B cell (primary cell): Measurements from ENCODE around the gene MEIOB. TPM values are rescaled to one million over a fixed set of nuclear protein-coding genes. Genes with fewer than 3 reads are reported as not detected.

ENCODE experiments used
- ATAC-seq: fragments of 200-7000 bp; cut with Tn5 transposase; one replicate; pipeline ENCODE4 v1.10.0; 2021; ENCODE audit warnings: low read depth, mild to moderate bottlenecking, moderate number of reproducible peaks, moderate library complexity
- CTCF ChIA-PET: fragments of 350-600 bp; sonication (Branson Sonifier 250); formaldehyde crosslinking; loops from one replicate; lab custom pipeline; 2021; ENCODE audit warnings: antibody characterized with exemption, inconsistent platforms; lab: Charles Lee
- POLR2A ChIA-PET: fragments of 350-600 bp; sonication (Branson Sonifier 250); formaldehyde crosslinking; loops from one replicate; lab custom pipeline; 2021; ENCODE audit warnings: antibody characterized with exemption; lab: Charles Lee
- DNase-seq: peaks from one replicate; pipeline ENCODE4 v3.0.0; 2013
- H2AFZ ChIP-seq: 2 replicates; pipeline ENCODE4 v1.6.1; 2012; ENCODE audit warnings: mild to moderate bottlenecking, low read depth, low read length; ENCODE audit not compliant: insufficient read depth, poor library complexity, severe bottlenecking
- H3K27ac ChIP-seq, 2 donors: 1 replicate in 1 of 2; 2 replicates in 1 of 2; pipeline ENCODE4 v1.5.1; 2012 to 2013; ENCODE audit warnings: low read length in 2 of 2, mild to moderate bottlenecking in 2 of 2, moderate library complexity in 1 of 2
- H3K27me3 ChIP-seq, 4 experiments: fragments of 200-600 bp in 1 of 4; sonication (generic) in 1 of 4; replicated peaks in 1 of 4; 1 replicate in 2 of 4; 2 replicates in 2 of 4; pipeline versions ENCODE4 v1.6.1 to v1.7.0; 2013 to 2016; ENCODE audit warnings: low read length in 3 of 4, mild to moderate bottlenecking in 2 of 4, mixed read lengths in 1 of 4, moderate library complexity in 1 of 4; ENCODE audit not compliant: insufficient read depth in 4 of 4, control insufficient read depth in 3 of 4; ENCODE audit errors: control extremely low read depth in 1 of 4
- H3K36me3 ChIP-seq, 2 experiments: replicated peaks in 1 of 2; 1 replicate in 1 of 2; 2 replicates in 1 of 2; pipeline versions ENCODE4 v1.6.1 to v1.7.1; 2013; ENCODE audit warnings: low read length in 1 of 2; ENCODE audit not compliant: insufficient read depth in 2 of 2, control insufficient read depth in 1 of 2; ENCODE audit errors: control extremely low read depth in 1 of 2, extremely low read depth in 1 of 2
- H3K4me1 ChIP-seq, 2 donors: fragments of 200-600 bp in 1 of 2; sonication (generic) in 1 of 2; 1 replicate in 1 of 2; 2 replicates in 1 of 2; pipeline versions ENCODE4 v1.5.1 to v1.6.1; 2013 to 2017; ENCODE audit warnings: low read length in 2 of 2; ENCODE audit not compliant: control insufficient read depth in 2 of 2, insufficient read depth in 2 of 2
- H3K4me2 ChIP-seq: replicated peaks from 2 replicates; pipeline ENCODE3; 2012; ENCODE audit warnings: mild to moderate bottlenecking, low read depth, low read length; ENCODE audit not compliant: poor library complexity, severe bottlenecking
- H3K4me3 ChIP-seq, 5 experiments: fragments of 200-600 bp in 1 of 5; sonication (generic) in 1 of 5; 1 replicate in 3 of 5; 2 replicates in 2 of 5; pipeline versions ENCODE4 v1.5.1 to v1.7.0; 2011 to 2016; ENCODE audit warnings: low read length in 4 of 5, mild to moderate bottlenecking in 4 of 5, low read depth in 2 of 5, control low read depth in 1 of 5, moderate library complexity in 1 of 5; ENCODE audit not compliant: insufficient read depth in 1 of 5; ENCODE audit errors: control extremely low read depth in 1 of 5, extremely low read depth in 1 of 5
- H3K79me2 ChIP-seq: fragments of 200-600 bp; sonication (generic); one replicate; pipeline ENCODE4 v1.6.0; 2016; ENCODE audit warnings: low read length; ENCODE audit not compliant: control insufficient read depth, insufficient read depth
- H3K9ac ChIP-seq: fragments of 200-600 bp; sonication (generic); 2 replicates; pipeline ENCODE4 v1.6.1; 2017; ENCODE audit warnings: mild to moderate bottlenecking, low read length, moderate library complexity
- H3K9me3 ChIP-seq, 3 donors: one replicate each; pipeline versions ENCODE4 v1.6.1 to v1.7.1; 2013; ENCODE audit warnings: low read length in 2 of 3; ENCODE audit not compliant: control insufficient read depth in 2 of 3, insufficient read depth in 1 of 3; ENCODE audit errors: control extremely low read depth in 1 of 3
- H4K20me1 ChIP-seq: 2 replicates; pipeline ENCODE4 v1.6.0; 2012; ENCODE audit warnings: mild to moderate bottlenecking, low read length; ENCODE audit not compliant: insufficient read depth, control insufficient read depth, poor library complexity, severe bottlenecking
- H3K27ac Mint-ChIP-seq: one replicate; pipeline ENCODE4 v1.8.0; 2021; ENCODE audit warnings: mixed read lengths
- H3K27me3 Mint-ChIP-seq: one replicate; pipeline ENCODE4 v1.8.0; 2021; ENCODE audit warnings: mixed read lengths
- H3K4me1 Mint-ChIP-seq: one replicate; pipeline ENCODE4 v1.8.0; 2021; ENCODE audit warnings: mixed read lengths
- H3K4me3 Mint-ChIP-seq: one replicate; pipeline ENCODE4 v1.8.0; 2021; ENCODE audit warnings: mixed read lengths
- H3K9me3 Mint-ChIP-seq: one replicate; pipeline ENCODE4 v1.8.0; 2022; ENCODE audit warnings: mixed read lengths; ENCODE audit not compliant: insufficient read depth
- CTCF ChIP-seq: fragments of 200-600 bp; IDR thresholded peaks from one replicate; pipeline ENCODE4 v1.8.0; 2022; ENCODE audit warnings: antibody characterized with exemption, mild to moderate bottlenecking
- EZH2 ChIP-seq: IDR thresholded peaks from 2 replicates; pipeline ENCODE4 v1.6.1; 2012; ENCODE audit warnings: borderline replicate concordance, low read depth, mild to moderate bottlenecking, moderate library complexity, low read length; ENCODE audit not compliant: insufficient read depth, poor library complexity, severe bottlenecking
- WGBS: methylation state at CpG from one replicate; pipeline ENCODE4 v1.1.5; 2013; ENCODE audit warnings: missing lambda C conversion rate; ENCODE audit not compliant: insufficient coverage; 5-methylcytosine and 5-hydroxymethylcytosine counted together
- intact Hi-C: fragments of 100-400 bp; cut with micrococcal nuclease; formaldehyde crosslinking; loops from one replicate; pipeline ENCODE4 v1.10.0; 2022
- polyA plus RNA-seq: library from polyadenylated mRNA; depleted of rRNA; stranded (reverse); fragments of >200 nt; gene quantifications from 2 replicates; pipeline ENCODE4 v1.2.3, GENCODE V29; 2012
- total RNA-seq, 2 donors: library from RNA; stranded (reverse); fragments of 120-200 nt in 1 of 2; gene quantifications; 1 replicate in 1 of 2; 2 replicates in 1 of 2; pipeline versions ENCODE4 v1.2.3 to v1.2.4, GENCODE V29; 2013 to 2022

The MEIOB gene
- total and polyA plus RNA-seq, 2 donors (not counting 1 experiment from before 2014, with no cell fraction given), result not detected

- H4K20me1 ChIP-seq, result peaks cover 9% of the 10 kb centered on the region
- no peaks in the 10 kb centered on the region for H3K79me2 ChIP-seq
- POLR2A ChIA-PET, result no interaction called here
- Mint-ChIP-seq H3K4me3 (no peak overlapping the region), H3K27me3 (no peaks in the 10 kb centered on the region), H3K9me3 (no peaks in the 10 kb centered on the region), H3K4me1 (no peaks in the 10 kb centered on the region), H3K27ac (no peak overlapping the region)
- ATAC-seq (no peak), DNase-seq (no peak)
- no peak overlapping the region for H3K4me2 ChIP-seq
- 96% methylated on average over 15 of the region's 16 CpGs for WGBS
- intact Hi-C loops, result no loop called here
- no peaks in the 10 kb centered on the region for H3K27me3 ChIP-seq
- H2AFZ ChIP-seq, result no peak overlapping the region
- peaks cover 3 to 39% of the 10 kb centered on the region in 2 experiments for H3K36me3 ChIP-seq
- TF ChIP-seq CTCF (no peak), EZH2 (no peak)
- peaks cover 0 to 12% (median 0%) of the 10 kb centered on the region in 3 donors for H3K9me3 ChIP-seq
- CTCF ChIA-PET, result no interaction called here
- H3K9ac ChIP-seq, result no peak overlapping the region
- H3K4me3 ChIP-seq, result no peak overlapping the region
- H3K4me1 ChIP-seq, result no peaks in the 10 kb centered on the region
- no peak overlapping the region for H3K27ac ChIP-seq
These were observed 61.4 kb downstream of the MEIOB start for GRCh38 chr16:1810536-1810935.

GRCh38 chr16:1810106-1810505 is 61.9 kb downstream of the MEIOB start:
- TF ChIP-seq CTCF (no peak), EZH2 (no peak)
- Histone ChIP-seq H4K20me1 (peaks cover 9% of the 10 kb centered on the region), H3K4me3 (no peak overlapping the region), H2AFZ (no peak overlapping the region), H3K36me3 (peaks cover 3 to 36% of the 10 kb centered on the region in 2 experiments), H3K79me2 (no peaks in the 10 kb centered on the region), H3K27ac (no peak overlapping the region), H3K4me1 (no peaks in the 10 kb centered on the region), H3K27me3 (no peaks in the 10 kb centered on the region), H3K9me3 (peaks cover 0 to 12% (median 0%) of the 10 kb centered on the region in 3 donors), H3K4me2 (no peak overlapping the region), H3K9ac (no peak overlapping the region)
- intact Hi-C loops, result no loop called here
- DNase-seq, result no peak
- no peaks in the 10 kb centered on the region for H3K9me3 Mint-ChIP-seq
- 97% methylated on average over 10 of the region's 16 CpGs for WGBS
- ATAC-seq, result no peak
- H3K4me3 Mint-ChIP-seq, result no peak overlapping the region
- POLR2A ChIA-PET, result no interaction called here
- H3K27ac Mint-ChIP-seq, result no peak overlapping the region
- H3K27me3 Mint-ChIP-seq, result no peaks in the 10 kb centered on the region
- CTCF ChIA-PET, result no interaction called here
- H3K4me1 Mint-ChIP-seq, result no peaks in the 10 kb centered on the region
